Mucosa of descending colon (tissue), 3 donors: ENCODE results near the gene CYP2B6. TPM values are rescaled to one million over a fixed set of nuclear protein-coding genes. Genes with fewer than 3 reads are reported as not detected.
"Not testable (repeated sequence)": the region's sequence is repeated elsewhere in the genome, so short reads cannot be mapped to it uniquely, and the experiment has no call there.

ENCODE experiments used
- ATAC-seq: fragments of 200-7000 bp; cut with Tn5 transposase; one replicate; pipeline ENCODE4 v1.9.1; 2020; ENCODE audit warnings: mild to moderate bottlenecking, moderate library complexity
- DNase-seq, 3 donors: peaks; one replicate each; pipeline ENCODE4 v3.0.0-alpha.2; 2020
- H3K36me3 ChIP-seq: fragments of 200-600 bp; one replicate; pipeline ENCODE4 v1.8.0; 2021; ENCODE audit warnings: low read depth, mild to moderate bottlenecking
- H3K4me1 ChIP-seq: fragments of 200-600 bp; one replicate; pipeline ENCODE4 v1.8.0; 2021; ENCODE audit warnings: low read depth, mild to moderate bottlenecking
- H3K4me3 ChIP-seq: fragments of 200-600 bp; one replicate; pipeline ENCODE4 v1.8.0; 2021; ENCODE audit warnings: mild to moderate bottlenecking
- H3K9me3 ChIP-seq: fragments of 200-600 bp; one replicate; pipeline ENCODE4 v1.8.0; 2021; ENCODE audit warnings: mild to moderate bottlenecking
- intact Hi-C, 2 donors: fragments of 100-400 bp; cut with DNase I in 1 of 2; cut with micrococcal nuclease in 1 of 2; formaldehyde crosslinking; loops; one replicate each; pipeline versions ENCODE4 v1.11.0 to v1.11.1; 2022; cut with DNase I, micrococcal nuclease
- total RNA-seq, 3 donors: library from RNA; stranded (reverse); fragmentation: NEBNext Ultra II Directional in 2 of 3; extraction: Animal tissue kit (Norgen Biotek cat#: 25700) in 2 of 3; gene quantifications; one replicate each; pipeline versions ENCODE4 v1.2.1 to v1.2.4, GENCODE V29; 2021 to 2023
- TF ChIP-seq, protein P1 (sequence below): fragments of 200-600 bp; IDR thresholded peaks from one replicate; pipeline ENCODE4 v1.8.0; 2022; ENCODE audit warnings: antibody characterized with exemption, mild to moderate bottlenecking
- donor health status: DM: no; HTN: no; CAD: no; lungs with moderate emphysema.
- donor health status: DM: no; HTN: no; CAD: no.
- donor health status: DM: no; HTN: yes; CAD: no.

Gene CYP2B6
- total RNA-seq, 3 donors from 2014 or later = 3.7 to 11.4 (median 6.0) TPM

DNA sequence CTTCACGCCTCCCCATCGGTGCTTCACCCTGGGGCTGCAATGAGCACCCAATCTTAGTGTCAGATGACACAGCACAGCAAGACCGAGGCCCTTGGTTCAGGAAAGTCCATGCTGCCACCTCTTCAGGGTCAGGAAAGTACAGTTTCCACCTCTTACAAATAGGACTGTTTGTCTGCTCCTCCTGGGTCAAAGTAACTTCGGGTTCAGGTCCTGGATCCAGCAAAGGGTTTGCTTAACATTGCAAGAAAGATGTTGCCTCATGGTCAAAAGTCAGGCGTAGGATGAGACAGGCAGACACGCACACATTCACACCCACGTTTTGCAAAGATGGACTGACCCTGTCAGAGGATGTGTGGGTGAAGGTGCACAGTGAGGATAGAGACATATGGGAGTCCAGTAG is 1.6 kb upstream of the CYP2B6 start:
- Histone ChIP-seq H3K36me3 (no peaks in the 10 kb centered on the region), H3K4me1 (no peaks in the 10 kb centered on the region), H3K9me3 (peaks cover 4% of the 10 kb centered on the region), H3K4me3 (no peak overlapping the region)
- intact Hi-C loops = no loop called here
- no peak for ATAC-seq
- TF ChIP-seq, protein P1, sequence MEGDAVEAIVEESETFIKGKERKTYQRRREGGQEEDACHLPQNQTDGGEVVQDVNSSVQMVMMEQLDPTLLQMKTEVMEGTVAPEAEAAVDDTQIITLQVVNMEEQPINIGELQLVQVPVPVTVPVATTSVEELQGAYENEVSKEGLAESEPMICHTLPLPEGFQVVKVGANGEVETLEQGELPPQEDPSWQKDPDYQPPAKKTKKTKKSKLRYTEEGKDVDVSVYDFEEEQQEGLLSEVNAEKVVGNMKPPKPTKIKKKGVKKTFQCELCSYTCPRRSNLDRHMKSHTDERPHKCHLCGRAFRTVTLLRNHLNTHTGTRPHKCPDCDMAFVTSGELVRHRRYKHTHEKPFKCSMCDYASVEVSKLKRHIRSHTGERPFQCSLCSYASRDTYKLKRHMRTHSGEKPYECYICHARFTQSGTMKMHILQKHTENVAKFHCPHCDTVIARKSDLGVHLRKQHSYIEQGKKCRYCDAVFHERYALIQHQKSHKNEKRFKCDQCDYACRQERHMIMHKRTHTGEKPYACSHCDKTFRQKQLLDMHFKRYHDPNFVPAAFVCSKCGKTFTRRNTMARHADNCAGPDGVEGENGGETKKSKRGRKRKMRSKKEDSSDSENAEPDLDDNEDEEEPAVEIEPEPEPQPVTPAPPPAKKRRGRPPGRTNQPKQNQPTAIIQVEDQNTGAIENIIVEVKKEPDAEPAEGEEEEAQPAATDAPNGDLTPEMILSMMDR = no peak
- no peak for DNase-seq

DNA sequence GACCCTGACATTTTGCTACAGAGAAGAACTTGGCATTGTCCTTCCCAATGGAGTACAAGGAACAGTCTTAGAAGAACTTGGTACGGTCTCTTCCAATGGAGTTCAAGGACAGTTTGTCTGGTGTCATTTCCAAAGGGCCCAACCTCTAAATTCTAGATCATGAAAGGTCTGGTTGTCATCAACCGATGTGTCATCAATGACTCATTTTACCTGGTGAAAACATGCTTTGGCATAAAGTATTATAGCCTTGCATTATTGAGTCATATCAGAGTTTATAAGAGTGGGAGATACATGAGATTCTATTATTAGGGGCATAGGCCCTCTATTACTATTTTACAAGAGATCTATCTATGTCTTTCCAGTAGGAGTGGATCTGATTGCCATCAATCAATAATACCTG is 4.3 kb downstream of the CYP2B6 start:
- TF ChIP-seq, protein P1 = no peak
- no peaks in the 10 kb centered on the region for H3K4me1 ChIP-seq
- no peak overlapping the region for H3K4me3 ChIP-seq
- ATAC-seq (no peak), DNase-seq (no peak)
- H3K9me3 ChIP-seq = no peaks in the 10 kb centered on the region
- intact Hi-C loops = no loop called here
- no peaks in the 10 kb centered on the region for H3K36me3 ChIP-seq

DNA sequence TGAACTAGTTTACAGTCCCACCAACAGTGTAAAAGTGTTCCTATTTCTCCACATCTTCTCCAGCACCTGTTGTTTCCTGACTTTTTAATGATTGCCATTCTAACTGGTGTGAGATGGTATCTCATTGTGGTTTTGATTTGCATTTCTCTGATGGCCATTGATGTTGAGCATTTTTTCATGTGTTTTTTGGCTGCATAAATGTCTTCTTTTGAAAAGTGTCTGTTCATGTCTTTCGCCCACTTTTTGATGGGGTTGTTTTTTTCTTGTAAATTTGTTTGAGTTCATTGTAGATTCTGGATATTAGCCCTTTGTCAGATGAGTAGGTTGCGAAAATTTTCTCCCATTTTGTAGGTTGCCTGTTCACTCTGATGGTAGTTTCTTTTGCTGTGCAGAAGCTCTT is 7.9 kb downstream of the CYP2B6 start:
- H3K36me3 ChIP-seq, ATAC-seq, DNase-seq, H3K4me1 ChIP-seq, H3K9me3 ChIP-seq, H3K4me3 ChIP-seq, intact Hi-C loops: not testable (repeated sequence)

DNA sequence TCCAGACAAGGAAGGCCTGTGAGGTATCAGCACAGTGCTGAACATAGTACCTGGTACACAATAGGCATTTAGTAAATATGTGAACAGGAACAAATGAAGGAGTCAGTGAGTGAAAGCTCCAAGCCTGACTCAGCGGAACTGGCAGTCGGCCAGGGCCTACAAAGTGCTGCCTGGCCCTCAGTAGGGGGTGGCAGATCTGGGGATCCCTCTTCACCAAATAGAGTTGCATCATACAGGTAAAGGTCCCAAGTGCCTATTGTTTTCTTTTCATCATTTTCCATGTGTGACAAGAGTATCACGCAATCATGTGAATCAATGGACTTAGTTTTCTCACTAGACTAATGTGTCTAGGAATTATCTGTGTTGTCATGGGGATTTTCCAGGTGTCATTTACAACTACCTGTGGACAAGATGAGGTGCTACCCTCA is 9.2 kb downstream of the CYP2B6 start:
- H3K36me3 ChIP-seq = no peaks in the 10 kb centered on the region
- intact Hi-C loops = no loop called here
- TF ChIP-seq, protein P1 = no peak
- ATAC-seq (peak; percentile 84), DNase-seq (peak in 2 of 3 donors; percentile 61)
- no peaks in the 10 kb centered on the region for H3K4me1 ChIP-seq
- no peak overlapping the region for H3K4me3 ChIP-seq
- no peaks in the 10 kb centered on the region for H3K9me3 ChIP-seq

DNA sequence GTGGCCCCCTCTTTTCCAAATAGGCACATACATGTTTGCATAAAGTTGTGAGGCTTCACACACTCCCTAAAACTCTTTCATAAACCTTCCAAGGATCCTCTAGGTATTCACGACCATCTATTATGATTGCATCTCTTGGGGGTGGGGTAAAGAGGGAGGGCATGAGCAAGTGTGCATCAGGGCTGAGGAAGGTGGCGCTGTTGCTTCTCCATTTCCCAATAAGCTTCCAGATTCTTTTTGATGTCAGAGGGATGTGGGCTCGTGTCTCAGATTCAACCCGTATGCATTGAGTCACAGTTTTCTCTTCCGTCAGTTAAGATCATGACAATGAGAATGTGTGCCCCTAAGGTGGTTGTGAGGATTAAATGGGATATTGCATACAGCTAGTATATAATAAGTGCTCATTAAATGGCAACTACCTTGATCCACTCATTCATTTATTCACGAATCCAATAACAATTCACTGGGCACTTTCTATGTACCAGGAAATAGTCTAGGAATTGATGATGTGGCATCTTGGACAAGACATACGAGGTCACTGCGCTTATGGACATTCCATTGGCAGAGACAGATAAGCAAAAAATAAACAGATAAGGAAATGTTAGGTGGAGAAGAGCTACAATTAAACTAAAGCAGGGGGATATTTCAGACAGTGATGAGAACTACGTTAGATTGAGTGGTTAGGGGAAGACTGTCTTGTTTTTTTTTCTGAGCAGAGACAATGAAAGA is 10.3 kb downstream of the CYP2B6 start:
- no peaks in the 10 kb centered on the region for H3K36me3 ChIP-seq
- DNase-seq (no peak), ATAC-seq (no peak)
- H3K9me3 ChIP-seq = no peaks in the 10 kb centered on the region
- no peak overlapping the region for H3K4me3 ChIP-seq
- H3K4me1 ChIP-seq = no peaks in the 10 kb centered on the region
- TF ChIP-seq, protein P1 = no peak
- intact Hi-C loops = no loop called here

DNA sequence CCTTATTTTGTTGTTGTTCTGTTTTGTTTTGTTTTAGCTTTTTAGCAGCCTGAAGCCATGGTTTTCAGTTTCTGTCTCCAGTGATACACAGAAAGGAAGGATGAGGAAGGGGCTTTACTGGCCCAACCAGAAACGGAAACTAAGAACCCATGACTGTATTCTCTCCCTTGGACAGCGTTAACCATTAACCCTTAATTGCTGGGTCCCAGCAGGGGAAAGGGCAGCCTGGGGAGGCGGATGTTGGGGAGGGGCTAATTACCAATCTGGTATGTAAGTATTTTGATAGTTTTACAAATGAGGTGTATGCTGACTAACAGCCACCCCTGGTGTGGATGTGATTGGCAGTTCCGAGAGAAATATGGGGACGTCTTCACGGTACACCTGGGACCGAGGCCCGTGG is 12.6 kb downstream of the CYP2B6 start:
- intact Hi-C loops, H3K4me1 ChIP-seq, H3K9me3 ChIP-seq, H3K36me3 ChIP-seq, H3K4me3 ChIP-seq: not testable (repeated sequence)
- ATAC-seq (peak; percentile 70), DNase-seq (peak in 1 of 3 donors; percentile 34)
